NCI-H2171 (cell line): Measurements from ENCODE around the gene FRS3.
"Not testable (repeated sequence)": the region's sequence is repeated elsewhere in the genome, so short reads cannot be mapped to it uniquely, and the experiment has no call there.

Experiments used
- DNase-seq: peaks from one replicate; lab custom pipeline; 2025; lab: John Stamatoyannopoulos, UW

Gene FRS3, protein sequence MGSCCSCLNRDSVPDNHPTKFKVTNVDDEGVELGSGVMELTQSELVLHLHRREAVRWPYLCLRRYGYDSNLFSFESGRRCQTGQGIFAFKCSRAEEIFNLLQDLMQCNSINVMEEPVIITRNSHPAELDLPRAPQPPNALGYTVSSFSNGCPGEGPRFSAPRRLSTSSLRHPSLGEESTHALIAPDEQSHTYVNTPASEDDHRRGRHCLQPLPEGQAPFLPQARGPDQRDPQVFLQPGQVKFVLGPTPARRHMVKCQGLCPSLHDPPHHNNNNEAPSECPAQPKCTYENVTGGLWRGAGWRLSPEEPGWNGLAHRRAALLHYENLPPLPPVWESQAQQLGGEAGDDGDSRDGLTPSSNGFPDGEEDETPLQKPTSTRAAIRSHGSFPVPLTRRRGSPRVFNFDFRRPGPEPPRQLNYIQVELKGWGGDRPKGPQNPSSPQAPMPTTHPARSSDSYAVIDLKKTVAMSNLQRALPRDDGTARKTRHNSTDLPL

DNA sequence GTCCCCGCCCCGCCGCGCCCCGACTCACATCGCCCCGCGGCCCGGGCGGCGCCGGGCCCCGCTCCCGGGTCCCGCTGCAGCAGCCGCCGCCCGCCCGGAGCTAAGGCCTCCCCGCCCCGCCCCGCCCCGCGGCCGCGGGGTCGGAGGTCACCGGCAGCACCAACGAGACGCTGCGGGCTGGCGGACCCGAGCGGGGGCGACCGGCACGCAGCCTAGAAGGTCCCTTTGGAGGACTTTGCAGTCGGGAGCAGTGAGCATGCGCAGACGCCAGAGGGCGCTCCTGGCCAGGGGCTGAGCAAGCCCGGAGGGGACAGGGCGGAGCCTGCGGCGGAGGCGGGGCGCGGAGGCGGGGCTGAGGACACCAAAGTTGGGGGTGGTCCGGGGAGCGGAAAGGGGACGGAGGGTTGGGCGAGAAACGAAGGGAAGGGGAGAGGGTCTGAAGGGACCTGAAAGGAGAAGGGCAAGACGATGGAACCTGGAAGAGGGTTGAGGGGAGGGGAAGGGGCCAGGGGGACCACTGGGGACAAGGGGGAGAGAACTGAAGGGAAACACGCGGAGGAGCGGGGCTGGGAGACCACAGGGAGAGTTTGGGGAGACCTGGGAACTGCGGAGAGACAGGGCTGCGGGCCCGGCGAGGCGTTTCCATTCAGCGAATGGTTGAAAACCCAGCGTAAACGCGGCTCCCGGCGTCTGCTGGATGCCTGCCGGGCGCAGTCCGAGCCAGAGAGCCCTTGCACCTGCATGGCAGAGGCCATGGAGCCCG lies at the start of gene FRS3:
Gene FRS3 (minus strand): TSS at position 113 of the 763 bp plus-strand sequence. CDS start 2,913 bp downstream, outside the sequence.
- DNase-seq = peak; percentile 88

DNA sequence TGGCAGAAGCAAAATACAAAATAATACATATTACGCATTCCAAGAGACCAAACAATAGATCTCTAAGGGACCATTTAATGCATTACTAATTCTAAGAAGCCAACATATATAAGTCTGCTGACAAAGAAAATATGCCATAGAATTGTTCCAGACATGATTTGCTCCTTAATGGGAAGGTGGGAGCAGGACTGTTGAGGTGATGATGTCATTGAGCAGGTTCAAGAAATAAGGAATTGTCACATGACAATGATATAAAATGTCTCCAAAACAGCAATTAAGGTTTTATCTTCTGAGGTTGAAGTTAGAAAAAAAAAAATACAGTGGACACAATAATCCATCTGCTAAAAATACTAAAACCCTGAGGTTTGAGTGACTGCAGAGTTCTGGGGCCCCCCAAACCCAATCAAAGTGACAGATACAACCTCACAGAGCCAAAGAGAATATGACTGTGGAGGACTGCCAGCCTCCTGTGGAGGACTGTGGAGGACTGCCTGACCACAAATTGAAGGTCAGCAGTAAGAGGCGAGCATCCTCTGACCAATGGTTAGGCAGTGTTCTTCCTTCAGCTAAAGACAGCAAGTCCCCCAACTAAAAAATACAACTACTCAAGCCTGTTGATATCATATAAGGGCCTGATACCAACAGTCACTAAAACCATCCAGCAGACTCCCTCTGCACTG lies 46.8 kb upstream of the FRS3 start:
- DNase-seq = no peak

DNA sequence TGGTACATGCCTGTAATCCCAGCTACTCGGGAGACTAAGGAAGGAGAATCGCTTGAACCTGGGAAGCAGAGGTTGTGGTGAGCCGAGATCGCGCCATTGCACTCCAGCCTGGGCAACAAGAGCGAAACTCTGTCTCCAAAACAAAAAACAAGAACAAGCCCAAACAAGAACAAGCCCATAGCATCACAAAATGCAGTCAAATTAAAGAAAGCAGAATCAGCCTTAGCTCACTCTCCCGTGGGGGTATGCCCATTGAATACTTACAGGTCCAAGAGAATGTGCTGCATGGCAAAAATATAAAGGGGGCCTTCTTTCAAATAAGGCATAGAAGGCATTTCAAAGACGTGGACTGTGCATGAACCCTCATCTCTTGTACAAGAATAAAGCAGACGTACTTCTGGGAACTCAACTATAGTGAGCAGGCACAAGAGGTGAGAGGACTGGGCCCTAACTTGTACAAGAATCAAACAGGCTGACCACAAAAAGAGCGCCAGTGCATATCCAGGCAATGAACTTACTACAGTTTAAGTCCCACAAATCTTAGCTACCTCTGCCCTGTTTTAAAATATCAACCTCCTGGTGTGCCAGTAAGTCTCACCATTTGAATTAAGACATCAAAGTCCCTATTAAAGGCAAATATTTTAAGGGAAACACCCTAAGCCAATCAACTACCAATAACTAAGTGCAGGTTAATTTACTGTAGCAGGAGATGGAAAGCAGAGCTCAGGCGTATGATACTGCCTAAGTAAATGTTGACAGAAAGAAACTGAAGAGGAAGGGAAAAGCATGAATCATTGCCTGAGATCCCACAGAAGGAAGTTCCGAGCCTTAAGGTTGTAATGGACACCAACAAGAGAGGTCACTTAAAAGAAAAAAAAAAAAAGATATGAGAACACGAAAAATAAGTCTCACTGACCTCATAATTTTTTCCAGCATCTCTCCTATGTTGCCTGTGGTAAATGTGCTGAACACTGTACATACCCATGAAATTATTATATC lies 45.2 kb upstream of the FRS3 start:
- no peak for DNase-seq

DNA sequence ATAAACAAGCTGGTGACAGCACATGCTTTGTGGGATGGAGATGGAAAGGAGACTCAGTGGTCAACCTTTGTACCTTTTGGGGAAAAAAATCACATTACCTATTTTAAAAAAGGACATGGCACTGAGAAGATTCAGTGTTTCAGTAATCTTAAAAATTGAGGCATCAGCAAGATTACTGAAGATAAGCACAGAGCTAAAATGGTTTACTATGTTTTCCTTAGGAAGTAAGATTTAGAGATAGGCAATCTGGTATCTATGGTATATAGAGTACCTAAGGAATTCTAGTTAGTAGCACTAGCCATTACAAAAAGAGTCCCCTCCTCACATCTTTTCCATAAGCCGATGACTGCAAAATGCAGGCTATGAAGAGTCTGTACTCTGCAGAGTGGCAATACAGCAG lies 43.5 kb upstream of the FRS3 start:
- DNase-seq = no peak

DNA sequence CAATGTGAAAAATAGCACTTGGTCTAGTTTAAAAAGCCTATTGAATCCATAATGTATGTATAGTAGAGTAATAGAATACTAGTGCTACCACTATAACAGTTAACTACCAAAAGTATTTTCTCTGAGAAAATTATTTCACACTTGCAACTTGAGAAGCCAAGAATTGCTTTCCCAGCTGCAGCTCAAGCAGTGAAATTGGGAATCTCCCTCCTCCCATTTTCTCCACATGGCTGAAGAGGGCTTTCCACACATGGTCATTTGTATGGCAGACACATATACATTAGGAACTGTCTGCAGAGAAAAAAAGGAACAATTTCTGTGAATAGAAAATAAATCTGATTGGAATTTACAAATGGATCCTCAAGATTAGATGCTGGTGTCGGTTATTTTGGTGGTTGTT lies 42.3 kb upstream of the FRS3 start:
- no peak for DNase-seq

DNA sequence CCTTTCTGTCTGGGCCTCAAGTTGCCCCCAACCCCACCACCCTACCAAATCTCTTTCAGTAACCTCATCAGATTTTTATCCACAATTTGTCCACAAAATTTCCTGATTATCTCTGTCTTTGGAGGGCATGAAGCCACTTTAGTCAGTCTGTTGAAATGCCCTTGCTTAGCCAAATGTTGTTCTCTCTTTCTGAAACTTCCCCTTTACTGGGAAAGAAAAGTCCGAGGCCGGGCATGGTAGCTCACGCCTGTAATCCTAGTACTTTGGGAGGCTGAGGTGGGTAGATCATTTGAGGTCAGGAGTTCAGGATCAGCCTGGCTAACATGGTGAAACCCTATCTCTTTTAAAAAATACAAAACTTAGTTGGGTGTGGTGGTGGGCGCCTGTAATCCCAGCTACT lies 41.6 kb upstream of the FRS3 start:
- DNase-seq = no peak

DNA sequence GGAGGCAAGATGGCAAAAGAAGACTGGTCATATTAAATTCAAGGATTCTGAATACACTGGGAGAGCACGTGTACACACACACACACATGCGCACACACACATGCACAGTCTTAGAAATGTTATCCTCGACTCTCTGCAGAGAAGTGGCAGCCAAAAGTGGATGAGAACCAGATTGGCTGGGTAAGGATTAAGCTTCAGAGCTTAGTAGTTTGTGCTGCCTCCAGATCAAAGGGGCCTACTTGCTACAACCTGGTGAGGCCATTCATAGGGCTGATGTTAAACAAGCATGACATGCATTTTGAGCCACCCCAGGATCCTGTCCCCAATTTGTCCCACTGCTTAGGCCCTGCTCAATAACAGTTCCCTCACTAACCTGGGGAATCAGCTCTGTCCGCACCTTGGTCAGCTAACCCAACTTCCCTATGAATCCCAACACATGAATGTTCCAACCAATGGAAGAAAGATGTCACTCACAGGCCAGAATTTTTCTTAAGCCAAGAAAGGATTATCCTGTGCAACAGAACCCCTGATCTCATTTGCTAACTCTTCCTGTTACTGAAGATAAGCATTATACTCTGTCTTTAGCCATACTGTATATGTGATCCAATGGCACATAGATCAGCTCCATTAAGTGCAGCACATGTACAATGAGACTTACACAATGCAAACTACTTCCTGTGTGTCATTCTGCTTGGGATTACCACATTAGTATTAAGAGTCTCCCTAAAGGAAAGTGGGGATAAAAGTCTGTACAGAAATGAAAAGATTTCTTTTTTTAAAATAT lies 38.8 kb upstream of the FRS3 start:
- no peak for DNase-seq

DNA sequence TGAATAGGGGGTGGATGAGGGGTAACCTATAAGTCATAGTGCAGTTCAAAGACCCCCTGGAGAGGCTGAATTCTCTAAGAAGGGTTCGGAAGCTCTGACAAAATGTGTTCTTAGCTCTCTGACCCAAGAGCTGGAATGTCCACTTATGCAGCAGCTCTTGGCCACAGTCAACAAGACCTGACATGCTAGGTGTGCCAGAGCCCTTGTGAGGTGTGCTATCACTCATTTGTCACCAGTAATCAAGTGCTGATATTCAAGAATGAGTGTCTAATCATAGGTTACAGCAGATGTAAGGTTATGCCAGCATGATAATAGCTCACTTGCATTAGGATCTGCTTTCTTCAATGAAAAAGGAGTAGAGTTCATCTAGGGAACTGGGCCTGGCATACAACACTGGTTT lies 35.9 kb upstream of the FRS3 start:
- no peak for DNase-seq

DNA sequence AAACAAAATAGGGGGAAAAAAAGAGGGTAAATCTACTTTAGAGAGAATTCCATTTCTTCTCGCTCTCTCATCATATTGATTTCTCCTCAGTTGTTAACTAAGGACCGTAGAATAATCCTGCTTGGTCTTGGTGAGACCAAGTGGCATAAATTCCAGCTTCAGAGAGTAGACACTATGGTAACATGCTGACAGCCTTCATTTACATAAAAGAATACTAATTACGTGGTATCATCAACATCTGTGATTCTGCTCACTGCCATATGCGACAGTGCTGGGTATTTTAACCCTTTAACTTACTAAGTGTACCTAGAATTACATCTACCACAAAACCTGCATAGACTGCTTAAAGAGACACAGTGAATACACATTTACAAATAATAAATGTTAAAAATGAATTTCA lies 34.9 kb upstream of the FRS3 start:
- no peak for DNase-seq

DNA sequence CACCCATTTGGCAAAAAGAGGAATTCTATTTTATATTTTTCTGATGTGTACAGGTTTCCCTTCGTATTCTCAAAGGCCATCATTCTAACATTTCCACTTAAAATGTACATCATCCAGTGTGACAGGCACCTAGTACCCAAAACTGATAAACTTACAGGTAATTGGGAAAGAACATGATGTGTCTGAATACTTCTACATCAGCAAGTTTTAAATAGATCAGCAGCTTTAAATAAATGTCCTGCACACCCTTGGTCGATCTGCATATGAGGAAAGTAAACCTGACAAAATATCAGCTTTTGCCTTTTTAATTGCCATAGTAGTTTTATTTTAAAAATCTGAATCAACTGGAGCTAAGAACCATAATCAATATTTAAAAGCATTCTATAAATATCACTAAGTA lies 34.3 kb upstream of the FRS3 start:
- DNase-seq = no peak

DNA sequence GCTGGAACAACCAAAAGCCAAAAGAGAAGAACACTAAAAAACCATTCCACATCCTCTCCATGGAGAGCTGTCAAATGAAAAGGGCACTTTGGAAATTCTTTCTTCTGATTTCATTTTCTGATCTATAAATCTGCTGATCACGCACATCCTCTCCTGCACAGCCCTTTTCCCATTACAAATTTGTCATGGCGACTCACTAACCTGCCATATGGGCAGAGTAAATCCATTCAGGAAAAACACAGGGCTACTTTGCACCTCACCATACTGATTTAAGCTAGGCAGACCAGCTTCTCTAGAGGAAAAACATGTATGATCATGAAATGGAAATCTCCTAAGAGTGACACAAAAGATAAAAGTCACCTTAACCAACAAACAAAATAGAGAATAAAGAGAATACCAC lies 33.8 kb upstream of the FRS3 start:
- no peak for DNase-seq

DNA sequence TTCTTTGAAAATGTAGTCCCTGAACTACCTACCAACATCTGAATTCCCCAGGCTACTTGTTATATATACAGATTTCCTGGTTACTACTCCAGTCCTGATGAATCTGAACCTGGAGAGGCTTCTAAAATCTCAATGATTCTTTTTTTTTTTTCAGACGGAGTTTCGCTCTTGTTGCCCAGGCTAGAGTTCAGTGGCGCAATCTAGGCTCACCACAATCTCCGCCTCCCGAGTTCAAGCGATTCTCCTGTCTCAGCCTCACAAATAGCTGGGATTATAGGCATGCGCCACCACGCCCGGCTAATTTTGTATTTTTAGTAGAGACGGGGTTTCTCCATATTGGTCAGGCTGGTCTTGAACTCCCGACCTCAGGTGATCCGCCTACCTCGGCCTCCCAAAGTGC lies 32.2 kb upstream of the FRS3 start:
- not testable (repeated sequence) for DNase-seq

DNA sequence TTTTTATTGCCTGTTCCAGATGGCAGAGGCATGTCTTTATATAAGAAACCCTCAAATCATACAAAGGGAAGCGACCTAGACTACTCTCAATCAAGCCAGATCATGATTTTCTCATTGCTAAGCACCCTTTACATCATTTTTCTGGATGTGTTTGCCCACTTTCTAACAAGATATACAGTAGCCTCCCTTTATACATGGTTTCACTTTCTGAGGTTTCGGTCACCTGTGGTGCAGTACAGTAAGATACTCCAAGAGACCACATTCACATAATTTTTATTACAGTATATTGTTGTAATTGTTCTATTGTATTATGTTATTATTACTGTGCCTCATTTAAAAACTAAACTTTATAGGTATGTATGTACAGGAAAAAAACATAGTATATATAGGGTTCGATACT lies 31.4 kb upstream of the FRS3 start:
- DNase-seq = no peak

DNA sequence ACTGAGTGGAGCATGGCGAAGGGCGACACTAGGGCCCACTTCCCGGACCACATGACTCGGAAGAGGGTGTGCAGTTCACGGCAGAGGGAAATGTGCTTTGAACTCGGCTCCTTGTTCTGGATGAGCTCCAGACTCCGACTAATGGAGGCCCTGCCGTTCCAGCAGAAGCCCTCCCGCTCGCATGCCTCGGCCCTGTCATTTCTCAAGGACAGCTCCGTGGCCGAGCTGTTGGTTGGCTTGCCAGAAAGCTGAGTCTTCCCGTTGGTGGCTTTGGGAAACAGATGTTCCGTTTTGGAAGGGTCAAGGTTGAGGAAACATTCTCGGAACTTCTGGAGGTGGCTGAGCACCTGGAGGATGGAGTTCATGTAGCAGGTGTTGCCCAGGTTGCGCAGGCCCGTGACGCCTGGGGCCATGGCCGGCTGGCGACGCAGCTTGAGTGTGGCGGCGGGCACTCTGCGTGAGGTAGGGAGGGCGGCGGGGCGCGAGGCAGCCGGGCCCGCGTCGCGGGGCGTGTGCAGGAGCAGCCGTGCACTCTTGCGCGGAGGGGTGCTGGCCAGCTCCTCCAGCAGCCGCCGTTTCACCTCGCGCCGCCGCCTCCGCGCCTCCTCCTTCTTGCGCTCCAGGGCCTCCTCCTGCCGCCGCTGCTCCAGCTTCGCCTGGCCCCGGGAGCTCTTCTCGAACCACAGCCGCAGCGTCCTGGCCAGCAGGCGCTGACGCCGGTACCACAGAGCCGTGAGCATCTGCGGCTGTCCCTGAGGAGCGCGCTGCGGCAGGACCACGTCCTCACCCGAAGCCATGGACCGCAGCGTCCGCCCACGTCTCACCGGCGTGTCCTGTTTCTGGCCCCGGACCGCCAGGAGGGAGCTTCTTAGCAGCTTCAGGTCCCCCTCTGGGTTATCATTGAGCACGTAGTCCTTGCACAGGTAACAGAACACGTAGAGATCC lies 26.4 kb upstream of the FRS3 start:
- no peak for DNase-seq

DNA sequence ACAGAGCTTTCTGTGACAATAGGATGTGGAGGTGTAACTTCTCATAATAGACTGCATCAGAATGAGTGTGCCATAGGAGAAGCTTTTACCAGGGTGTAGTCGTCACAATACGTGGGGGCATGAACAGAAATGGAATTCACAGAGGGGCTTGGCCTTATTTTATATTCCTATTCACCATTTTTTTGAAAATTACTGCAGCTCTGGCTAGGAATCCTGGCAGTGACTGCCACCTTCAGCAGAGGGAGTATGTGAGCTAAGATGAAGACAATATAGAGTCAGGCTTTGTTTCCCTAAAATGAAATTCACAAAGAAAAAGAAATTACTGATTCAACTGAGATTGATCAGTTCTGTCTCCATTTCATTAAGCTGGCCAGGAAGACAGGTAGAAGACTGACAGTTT lies 21.7 kb upstream of the FRS3 start:
- DNase-seq = no peak

DNA sequence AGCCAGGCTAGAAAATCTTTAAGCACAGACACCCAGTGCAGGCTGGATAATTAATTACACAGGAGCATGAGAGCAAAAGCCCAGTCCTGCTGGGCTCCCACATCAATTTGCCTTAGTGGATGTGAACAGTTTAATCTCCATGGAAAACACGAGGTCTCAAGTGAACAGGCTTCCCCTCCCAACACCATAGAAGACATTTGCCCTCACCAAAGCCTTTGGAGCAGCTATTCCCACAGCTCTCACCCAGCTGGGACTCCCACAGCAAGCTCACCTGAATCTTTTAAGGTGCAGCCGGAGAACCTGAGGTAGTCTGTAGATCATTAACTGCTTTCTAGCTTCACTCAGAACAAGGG lies 19.8 kb upstream of the FRS3 start:
- no peak for DNase-seq

DNA sequence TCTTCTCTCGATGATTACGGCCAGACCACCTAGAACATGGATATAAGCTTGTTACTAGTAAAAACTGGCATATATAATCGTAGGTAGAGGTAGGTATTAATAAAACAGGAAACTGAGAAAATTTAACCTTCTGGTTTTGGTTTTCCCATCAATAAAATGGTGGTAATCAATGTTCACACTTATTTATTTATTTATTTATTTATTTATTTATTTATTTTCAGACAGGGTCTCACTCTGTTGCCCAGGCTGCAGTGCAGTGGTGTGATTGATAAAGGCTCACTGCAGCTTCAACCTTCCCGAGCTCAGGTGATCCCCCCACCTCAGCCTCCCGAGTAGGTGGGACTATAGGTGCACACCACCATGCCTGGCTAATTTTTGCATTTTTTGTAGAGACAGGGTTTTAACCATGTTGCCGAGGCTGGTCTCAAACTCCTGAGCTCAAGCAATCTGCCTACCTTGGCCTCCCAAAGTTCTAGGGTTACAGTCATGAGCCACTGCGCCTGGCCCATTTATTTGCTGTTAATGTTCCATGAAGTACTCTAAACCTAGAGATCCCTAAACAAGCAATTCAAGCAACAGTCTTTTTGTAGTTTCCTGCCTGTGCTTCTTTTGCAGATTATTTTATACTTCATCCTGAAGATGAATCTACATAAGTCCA lies 19.3 kb upstream of the FRS3 start:
- no peak for DNase-seq

DNA sequence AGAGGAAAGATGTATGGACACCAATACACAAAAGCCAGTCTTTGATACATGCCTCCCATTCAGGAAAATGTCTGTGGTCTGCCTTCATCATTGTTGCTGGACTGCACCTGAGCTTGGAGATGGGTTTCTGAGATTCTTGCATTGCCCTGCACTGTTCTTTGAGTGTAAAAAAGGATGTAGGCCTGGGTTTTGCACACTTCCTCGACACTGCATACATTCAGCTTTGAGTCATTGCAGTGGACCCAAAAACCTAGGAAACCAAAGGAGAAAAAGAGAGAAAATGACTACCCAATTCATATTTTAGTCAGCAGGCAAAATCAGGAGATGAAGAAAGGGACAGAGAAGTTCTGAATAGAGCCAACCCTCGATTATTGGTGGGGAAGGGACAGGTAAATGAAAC lies 16.8 kb upstream of the FRS3 start:
- no peak for DNase-seq

DNA sequence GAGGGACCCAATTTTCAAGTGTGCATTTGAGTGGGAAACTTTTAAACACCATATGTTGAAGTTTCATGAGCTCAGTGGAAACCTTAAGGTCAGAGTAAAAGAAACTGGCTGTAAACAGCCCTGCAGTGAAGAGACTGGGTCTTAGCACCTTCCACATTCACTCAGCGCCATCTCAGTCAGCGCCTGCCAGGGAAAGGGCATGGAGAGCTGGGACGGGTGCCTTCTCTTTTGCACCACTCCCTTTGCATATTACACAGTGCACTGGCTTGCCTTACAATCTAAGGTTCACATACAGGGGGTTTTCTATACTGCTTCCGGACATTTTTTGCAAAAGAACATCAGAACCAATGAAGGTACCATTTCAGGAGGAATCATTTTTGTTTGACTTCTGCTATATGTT lies 12.3 kb upstream of the FRS3 start:
- DNase-seq = no peak
